HG02642 (cell line): ENCODE results near the gene GNG12.

ENCODE experiments used
- ATAC-seq: cut with Tn5 transposase; IDR thresholded peaks from one replicate; pipeline ENCODE4 v1.9.1; 2021; ENCODE audit warnings: mild to moderate bottlenecking; ENCODE audit not compliant: unreplicated experiment, poor library complexity

GNG12 gene

DNA sequence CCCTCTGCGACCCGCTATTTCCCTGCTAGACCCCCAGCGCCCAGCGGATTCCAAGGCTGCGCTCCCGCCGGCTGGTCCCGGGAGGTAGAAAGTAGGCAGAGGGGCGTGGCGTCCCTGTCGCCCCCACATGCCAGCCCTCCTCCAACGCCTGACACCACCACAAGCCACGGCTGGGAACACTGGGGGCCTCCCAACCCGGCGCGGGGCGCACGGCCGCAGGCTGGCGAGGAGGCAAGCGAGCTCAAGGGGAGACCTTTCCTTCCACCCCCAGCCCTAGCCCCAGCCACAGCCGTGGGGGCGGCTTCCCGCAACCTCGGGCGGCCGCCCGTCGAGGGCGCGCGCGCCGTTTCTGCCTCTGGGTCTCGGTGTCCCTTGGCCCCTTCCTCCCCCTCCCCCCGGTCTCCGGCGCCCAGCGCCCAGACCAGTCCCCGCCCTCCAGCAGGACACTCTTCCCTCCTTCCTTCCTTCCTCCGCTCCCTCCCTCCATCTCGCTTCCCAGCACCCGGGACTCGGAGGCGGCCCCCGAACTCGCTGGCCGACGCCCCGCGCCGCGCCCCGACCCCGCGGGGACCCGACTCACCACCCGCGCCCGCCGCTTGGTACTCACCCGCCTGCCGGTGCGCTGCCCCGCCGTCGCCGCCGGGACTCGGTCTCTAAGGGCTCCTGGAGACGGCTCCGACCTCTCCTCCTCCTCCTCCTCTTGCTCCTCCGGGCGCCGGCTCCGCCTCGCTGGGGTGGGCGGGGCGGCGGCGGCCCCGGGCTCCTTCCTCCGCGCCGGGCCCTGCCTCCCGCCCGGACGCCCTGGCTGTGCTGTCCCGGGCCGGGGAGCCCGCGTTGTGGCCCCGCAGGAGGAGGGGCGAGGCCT, at the start of gene GNG12:
GNG12 (minus strand) TSS at position 731 of the 865 bp plus-strand sequence. CDS start 125,781 bp downstream, outside the sequence.
- ATAC-seq, result peak; percentile 66

DNA sequence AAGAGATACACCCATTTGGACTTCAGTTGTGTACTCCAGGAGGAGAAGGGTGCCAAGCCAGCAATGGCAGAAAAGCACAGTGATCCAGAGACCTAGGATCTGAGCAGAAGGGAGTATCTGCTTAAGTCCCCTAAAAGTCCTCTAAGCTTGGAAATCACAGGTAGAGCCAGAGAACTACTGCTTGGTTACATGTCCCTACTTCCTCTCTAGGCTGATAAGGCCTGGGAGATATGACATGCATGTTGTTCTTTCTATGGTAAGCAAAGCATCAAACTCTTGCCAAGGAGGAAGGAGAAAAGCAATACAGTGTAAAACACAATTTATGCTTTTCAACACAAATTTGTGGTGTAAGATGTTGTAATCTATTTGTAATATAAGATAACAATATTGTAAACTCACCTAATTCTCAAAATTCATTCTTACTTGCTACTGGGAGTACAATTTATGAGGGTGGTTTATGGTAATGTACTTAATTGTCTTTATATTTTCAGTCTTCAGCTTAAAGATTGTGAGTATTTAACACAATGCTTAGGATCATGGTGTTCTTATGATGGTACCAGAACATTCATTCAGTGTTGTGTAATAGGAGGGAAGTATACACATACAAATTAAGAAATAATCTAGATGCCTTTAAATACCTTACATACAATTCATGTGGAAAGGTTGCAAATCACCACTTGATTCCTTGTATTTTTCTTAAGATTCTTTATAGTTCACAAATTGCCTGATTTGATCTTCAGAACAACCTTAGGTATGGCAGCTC, 49.1 kb upstream of the GNG12 start:
- no peak for ATAC-seq

DNA sequence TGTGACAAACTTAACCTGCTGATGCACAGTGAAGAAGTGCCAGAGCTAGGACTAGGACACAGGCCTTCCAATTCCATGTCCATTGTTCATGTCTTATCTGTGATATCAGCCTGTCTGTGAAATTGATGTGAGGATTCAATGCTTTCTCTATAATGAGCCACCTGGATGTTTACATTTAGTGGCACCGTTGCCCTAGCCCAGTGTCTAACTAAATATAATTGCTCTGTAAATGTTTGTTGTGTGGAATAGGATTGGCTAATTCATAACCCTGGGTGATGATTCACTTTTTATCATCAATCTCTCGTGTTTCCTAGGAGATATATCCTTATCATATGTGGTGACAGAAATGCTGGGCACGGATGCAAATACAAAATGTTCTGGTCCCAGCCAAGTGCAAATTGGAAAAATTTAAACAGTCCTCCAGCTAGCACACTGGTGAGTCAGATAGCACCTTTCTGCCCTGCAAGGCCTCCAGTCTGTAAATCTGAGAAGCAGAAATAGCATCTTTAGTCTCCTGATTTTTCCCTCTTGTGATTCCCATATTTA, 46.9 kb upstream of the GNG12 start:
- no peak for ATAC-seq

DNA sequence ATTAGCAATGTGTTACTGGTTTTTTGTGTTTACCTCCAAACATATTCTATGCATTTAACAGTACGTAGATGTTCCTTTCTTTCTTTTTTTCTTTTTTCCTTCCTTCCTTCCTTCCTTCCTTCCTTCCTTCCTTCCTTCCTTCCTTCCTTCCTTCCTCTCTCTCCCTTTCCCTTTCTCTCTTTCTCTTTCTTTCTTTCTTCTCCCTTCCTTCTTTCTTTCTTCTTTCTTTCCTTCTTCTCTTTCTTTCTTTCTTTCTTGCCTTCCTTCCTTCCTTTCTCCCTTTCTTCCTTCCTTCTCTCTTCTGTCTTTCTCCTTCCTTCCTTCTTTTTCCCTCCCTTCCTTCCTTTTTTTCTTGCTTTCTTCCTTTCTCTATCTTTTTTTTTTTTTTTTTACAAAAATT, 46.2 kb upstream of the GNG12 start:
- no peak for ATAC-seq

DNA sequence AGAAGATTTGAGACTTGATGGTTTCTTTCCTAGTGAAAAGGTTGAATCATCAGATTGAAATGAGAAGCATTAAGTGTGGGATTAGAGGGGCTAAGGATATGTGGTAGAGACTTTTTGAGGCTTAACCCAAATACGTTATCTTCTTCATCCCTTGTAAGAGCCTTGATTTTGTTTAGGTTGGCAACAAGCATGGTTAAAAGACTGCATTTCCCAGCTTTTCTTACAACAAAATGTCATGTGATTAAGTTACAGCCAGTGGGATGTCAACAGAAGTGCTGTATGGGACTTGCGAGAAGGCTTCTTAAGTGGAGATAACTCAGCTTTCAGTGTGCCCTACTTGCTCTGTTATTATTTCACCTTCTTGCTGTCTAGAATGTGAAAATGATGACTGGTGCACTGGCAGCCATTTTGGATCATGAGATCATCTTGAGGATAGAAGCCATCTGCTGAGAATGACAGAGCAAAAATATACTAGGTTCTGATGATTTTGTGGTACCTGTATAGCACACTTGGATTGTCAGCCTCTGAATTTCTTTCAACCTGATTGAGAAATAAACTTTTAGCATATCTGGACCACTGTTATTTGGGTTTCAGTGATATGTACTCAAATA, 41.3 kb upstream of the GNG12 start:
- no peak for ATAC-seq

DNA sequence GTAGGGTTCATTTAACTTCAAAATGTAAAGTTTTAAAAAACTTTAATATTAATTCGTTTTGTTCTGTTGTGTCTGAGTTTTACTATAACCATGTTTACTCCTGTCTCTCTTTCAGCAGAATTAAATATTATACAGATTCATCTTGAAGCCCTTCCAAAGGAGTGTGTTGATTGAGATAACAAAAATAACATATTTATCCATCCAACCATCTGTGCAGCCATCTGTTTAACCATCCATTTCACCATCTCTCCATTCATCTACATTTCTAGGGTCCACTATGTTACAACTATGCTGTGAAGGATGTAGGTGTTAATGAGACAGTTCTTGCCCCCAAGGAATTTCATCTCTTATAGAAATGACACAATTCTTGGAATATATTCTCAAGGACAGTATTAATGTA, 36.0 kb upstream of the GNG12 start:
- ATAC-seq, result no peak

DNA sequence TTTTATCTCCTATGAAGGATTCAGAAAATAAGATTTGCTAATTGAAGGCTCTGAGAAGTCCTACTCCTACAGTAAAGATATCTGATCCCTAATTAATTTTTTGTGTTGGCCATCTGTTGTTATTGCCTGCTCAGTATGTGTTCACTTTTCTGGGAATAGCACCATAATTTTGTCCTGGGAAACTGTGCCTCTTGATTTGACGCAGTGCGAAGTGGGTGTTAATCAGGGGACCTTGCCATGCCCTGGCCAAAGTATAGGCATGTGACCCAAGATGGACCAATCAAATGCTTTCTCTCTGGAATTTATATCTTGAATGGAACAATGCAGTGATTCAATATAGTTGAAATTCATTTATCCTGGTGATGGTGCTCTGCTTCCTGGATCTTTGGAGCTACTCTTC, 30.4 kb upstream of the GNG12 start:
- ATAC-seq, result no peak

DNA sequence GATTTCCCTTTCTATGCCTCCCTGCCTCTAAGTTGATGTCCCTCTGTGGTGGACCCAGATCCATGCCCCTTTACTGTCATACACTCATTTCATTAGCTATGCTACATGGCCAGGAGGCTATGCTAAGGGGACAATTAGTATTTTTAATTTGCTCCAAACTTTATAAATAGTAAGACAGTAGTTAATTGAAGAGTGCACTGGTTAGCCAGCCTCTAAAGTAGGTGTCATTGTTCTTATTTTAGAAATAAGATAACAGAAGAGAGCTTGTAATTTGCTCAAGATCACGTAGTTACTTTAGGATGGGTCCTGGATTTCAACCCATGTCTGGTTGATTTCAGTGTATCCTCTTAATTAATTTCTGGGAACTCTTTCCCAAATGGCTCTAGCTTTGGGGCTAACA, 29.4 kb upstream of the GNG12 start:
- ATAC-seq, result no peak

DNA sequence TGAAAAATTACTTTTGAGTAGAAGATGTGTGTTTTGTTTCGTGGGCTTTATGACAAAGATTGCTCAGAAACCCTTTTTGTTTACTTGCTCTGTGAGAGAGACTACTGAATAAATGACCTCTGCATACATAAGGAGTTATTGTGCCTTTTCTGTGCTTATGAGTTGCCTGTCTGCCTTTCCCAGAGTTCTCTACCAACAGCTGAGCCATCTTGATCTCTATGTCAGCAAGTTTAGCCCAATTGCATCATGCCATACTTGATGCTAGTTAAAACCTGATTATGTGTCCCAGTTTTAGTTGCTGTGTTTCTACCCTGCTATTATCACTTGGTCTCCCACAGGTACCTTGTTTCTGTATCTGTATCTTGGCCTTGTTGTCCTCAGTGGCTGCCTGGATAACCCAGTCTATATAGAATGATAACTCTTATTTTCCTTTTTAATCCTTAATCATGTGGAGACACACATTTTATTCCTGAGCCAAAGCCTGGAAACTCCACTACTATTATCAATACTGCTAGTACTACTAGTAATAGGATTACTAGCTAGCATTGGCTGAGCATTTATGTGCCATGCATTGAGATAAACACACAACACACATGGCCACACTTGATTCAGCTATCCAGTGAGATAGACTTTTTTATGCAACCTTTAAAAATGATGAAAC, 28.7 kb upstream of the GNG12 start:
- no peak for ATAC-seq

DNA sequence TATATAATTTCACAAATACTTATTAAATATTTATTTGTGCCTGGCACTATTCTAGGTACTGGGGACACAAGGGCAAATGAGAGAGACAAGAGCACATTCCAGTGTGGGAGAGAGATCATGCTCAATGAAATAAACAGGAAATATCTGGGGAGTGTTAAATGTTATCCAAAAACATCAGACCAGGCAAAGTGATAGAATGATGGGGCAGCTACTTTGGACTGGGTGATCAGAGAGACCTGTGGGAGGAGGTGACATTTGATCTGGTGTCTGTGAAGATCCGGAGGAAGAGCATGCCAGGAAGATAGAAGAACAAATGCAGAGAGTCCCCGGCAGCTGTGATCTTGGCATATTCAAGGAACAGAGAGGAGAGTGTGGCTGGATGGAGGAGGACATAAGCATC, 27.5 kb upstream of the GNG12 start:
- ATAC-seq, result no peak

DNA sequence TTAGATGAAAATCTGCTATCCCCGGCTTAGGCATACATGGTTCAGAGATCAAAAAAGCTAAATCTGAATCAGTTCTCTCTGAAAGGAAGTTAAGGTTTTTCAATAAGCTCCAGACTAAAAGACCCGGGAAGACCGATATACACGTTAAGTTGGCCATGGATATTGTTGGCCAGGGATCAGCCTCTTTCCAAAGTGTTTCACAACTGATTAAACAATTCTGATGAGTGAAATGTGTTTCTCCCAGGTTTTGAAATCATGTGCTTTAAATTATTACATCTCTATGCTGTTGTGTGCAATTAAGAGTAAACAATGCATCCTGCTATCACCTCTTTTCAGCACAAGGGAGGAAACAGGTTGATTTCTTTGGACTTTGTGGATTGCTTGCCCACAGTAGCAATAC, 23.7 kb upstream of the GNG12 start:
- no peak for ATAC-seq

DNA sequence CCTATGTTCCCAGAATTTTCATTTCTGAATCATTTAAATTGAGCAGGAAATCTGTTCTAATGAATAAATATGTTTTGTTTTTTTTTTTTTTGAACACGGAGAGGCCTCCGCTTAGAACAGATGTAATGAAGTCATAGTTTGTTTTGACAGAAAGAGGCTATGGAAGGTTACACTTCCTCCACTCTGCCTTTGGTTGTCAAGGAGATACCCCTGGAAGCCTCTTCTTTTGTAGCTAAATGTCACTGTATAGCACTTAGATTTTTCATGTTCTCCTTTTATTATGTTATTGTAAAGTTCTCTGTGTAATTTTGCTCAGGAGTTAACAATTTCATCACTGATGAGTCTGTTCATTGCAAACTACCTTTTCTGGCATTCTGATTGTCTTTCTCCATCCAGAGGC, 22.7 kb upstream of the GNG12 start:
- ATAC-seq, result no peak

DNA sequence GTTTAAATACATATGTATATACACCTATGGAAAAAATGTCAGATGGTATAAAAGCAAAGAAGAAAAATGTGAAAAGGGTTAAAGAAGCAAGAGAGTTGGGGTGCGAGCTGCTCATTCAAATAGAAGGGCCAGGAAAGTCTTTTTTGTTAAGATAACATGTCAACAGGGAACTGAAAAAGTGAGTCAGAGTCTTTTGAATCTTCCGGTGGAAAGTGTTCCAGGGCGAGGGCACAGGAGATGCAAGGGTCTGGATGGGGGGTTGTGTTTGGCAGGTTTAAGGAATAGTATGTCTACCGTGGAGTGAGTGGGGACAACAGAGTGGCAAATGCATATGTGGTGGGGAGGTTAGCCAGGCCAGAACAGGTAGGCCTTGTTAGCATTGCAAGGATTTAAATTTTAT, 22.2 kb upstream of the GNG12 start:
- ATAC-seq, result no peak

DNA sequence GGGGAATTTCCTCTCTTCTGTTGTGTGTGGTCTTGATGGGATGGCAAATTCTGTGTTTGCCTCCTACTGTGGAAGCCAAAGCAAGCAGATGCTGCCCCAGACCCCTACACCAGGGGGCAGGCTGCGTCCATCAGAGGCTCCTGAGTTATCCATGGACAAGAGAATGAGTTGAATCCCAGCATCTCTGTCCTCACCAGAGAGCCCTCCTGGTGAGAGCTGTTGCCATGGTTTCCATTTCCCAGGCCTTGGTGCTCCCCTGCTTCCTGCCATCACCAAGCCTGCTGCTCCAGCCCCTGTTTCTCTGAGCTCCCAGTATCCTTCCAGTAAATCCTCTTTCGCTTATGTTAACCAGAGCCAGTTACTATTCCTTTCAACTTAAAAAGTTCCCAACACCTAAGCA, 20.4 kb upstream of the GNG12 start:
- ATAC-seq, result no peak

DNA sequence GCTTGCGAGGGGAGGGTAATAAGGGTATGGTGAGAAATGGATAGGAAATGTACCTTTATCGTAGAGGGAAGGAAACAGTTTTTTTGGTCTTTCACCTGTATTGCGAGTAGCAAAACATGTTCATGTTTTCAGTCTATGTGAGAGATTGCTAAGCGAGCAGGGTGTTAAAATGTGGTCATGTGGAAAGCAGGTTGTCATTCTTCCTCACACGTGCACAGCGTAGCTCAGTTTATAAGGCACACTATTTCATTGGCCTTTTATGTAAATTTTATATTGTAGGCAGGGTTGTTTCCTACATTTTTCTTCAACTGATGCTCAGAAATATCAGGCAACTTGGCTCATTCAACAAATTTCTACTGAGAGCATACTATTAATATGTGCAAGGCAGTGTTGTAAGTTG, 18.5 kb upstream of the GNG12 start:
- ATAC-seq, result no peak

DNA sequence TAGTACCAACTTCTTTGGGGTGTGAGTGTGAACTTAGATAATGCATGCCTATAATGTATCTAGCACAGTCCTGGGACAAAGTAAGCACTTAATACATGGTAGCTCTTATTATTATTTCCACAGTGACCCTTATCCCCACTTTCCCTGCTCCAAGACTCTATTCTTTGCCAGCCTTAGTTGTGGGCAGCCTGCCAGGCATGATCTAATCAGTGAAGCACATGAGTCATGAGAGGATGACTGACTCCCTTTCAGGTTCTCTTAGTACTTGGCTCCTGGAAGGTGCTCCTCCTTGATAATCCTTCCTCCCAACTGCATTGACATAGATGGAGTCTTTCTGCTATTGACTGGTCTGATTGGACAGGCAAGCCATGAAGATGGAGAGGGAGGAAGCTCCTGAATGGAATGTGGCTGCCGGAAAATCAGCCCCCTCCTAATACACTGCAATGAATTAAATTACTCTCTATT, 17.4 kb upstream of the GNG12 start:
- ATAC-seq, result no peak

DNA sequence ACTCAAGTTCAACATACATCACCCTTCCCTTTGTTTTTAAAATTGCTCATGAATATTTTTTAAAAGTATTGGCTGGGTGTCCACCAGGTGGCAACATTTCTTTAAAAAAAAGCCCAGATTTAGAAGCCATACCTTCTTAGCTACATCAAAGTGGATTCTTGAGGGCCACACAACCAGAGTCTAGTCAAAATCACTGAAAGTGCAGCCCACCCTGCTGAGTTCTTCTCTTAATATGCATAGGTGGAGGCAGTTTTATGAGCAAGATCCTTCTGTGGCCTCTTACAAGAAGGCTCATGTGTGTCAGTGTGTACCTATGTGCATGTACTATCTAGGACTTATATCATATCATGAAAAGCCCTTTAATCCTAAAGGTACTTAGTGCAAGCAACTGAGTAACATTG, 16.9 kb upstream of the GNG12 start:
- ATAC-seq, result no peak

DNA sequence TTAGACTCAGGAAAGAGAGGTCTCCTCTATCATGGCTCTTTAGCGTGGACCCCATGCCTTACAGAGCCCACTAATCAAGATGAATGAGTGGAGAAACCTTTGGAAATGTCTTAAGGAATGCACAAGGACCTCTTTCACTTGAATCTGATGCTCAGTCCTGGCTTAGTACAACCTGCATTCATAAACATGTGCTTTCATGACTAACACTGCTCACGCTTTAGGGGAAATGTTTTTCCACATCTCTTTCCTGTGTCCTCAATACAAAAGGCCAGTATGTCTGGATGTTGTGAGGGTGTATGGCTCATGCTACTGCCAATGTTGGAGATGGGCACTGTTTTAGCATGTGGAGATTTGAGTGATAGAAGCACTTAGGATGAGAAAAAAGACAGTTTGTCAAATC, 14.2 kb upstream of the GNG12 start:
- ATAC-seq, result no peak

DNA sequence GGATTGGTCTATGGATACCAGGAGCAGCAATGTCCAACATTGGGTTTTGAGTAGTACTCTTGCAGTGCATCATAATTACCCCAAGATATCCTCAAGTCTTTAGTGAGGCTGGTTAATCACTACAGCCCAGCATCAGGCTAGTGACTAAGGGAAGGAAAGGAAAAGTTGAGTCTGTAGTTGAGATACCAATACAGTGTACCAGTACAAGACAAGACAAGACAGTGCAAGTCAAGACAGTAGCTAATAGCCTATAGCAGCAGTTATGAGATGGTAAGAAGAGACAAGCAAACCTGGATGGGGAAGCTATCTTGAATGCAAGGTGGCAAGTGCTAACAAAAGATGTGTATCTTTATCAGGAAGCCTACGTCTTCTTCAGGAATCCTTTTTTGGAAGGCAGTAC, 13.3 kb upstream of the GNG12 start:
- ATAC-seq, result no peak

DNA sequence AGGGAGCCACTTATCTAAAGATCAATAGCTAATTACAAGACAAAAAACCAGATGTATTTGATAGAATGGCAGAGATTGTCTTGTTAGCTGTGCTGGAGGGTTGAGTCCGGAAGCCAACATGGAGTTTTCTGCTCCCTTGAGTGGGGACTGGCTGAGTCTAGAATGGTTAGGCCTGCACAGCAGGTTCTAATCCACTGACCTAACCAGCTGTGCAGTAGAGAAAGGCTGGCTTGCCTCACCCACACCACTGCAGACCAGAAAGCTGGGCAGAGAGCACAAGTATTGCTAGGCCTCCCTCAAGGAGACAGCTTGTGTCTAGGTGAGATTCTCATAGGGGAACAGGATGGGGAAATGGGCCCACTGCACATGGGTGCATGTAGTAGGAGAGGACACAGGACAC, 11.7 kb upstream of the GNG12 start:
- no peak for ATAC-seq
